IPS-20b (cell line): ENCODE results near the gene IL13RA1.

Experiments
- H3K27ac ChIP-seq: one replicate; pipeline ENCODE4 v1.5.1; 2013; ENCODE audit warnings: low read length
- H3K27me3 ChIP-seq: 2 replicates; pipeline ENCODE4 v1.6.1; 2013; ENCODE audit warnings: mild to moderate bottlenecking, low read length, inconsistent platforms; ENCODE audit not compliant: insufficient read depth
- H3K36me3 ChIP-seq: 2 replicates; pipeline ENCODE4 v1.6.1; 2013; ENCODE audit warnings: low read depth, mild to moderate bottlenecking, inconsistent platforms, low read length, moderate library complexity; ENCODE audit not compliant: insufficient read depth
- H3K4me1 ChIP-seq: 2 replicates; pipeline ENCODE4 v1.6.1; 2013; ENCODE audit warnings: mild to moderate bottlenecking, control low read depth, inconsistent platforms, low read length, moderate library complexity; ENCODE audit not compliant: insufficient read depth
- H3K4me3 ChIP-seq: 2 replicates; pipeline ENCODE4 v1.5.1; 2013; ENCODE audit warnings: mild to moderate bottlenecking, low read length, inconsistent platforms
- H3K9ac ChIP-seq: 2 replicates; pipeline ENCODE4 v1.6.1; 2013; ENCODE audit warnings: low read depth, mild to moderate bottlenecking, inconsistent platforms, low read length, moderate library complexity
- H3K9me3 ChIP-seq: 2 replicates; pipeline ENCODE4 v1.6.1; 2013; ENCODE audit warnings: mild to moderate bottlenecking, low read depth, low read length, inconsistent platforms; ENCODE audit not compliant: insufficient read depth

Gene IL13RA1

GRCh38 chrX:118726887-118727685, at the start of gene IL13RA1:
Gene IL13RA1, plus strand, starts transcription at chrX:118727606. Its CDS starts 33 bp downstream, at chrX:118727639.
- H3K4me1 ChIP-seq = no peaks in the 10 kb centered on the region
- H3K4me3 ChIP-seq = peak within 1 kb of the TSS; percentile 59; the same call in 1 of the 2 replicates
- no peaks in the 10 kb centered on the region for H3K9me3 ChIP-seq
- H3K27me3 ChIP-seq = peaks cover 33% of the 10 kb centered on the region
- H3K36me3 ChIP-seq = no peaks in the 10 kb centered on the region
- peak within 1 kb of the TSS; percentile 37; the same call in 1 of the 2 replicates for H3K9ac ChIP-seq
- no peak within 1 kb of the TSS for H3K27ac ChIP-seq

GRCh38 chrX:118679290-118679689, 48.1 kb upstream of the IL13RA1 start:
- H3K9ac ChIP-seq = no peak overlapping the region
- H3K27ac ChIP-seq = no peak overlapping the region
- H3K27me3 ChIP-seq = no peaks in the 10 kb centered on the region
- H3K4me1 ChIP-seq = no peaks in the 10 kb centered on the region
- no peaks in the 10 kb centered on the region for H3K36me3 ChIP-seq
- H3K9me3 ChIP-seq = no peaks in the 10 kb centered on the region
- H3K4me3 ChIP-seq = no peak overlapping the region

- Histone ChIP-seq H3K4me1 (no peaks in the 10 kb centered on the region), H3K9ac (no peak overlapping the region), H3K9me3 (no peaks in the 10 kb centered on the region), H3K27me3 (no peaks in the 10 kb centered on the region), H3K4me3 (no peak overlapping the region), H3K36me3 (no peaks in the 10 kb centered on the region), H3K27ac (no peak overlapping the region)
Measured at GRCh38 chrX:118682258-118683014, 45.0 kb upstream of the IL13RA1 start.

GRCh38 chrX:118685393-118685792, 42.0 kb upstream of the IL13RA1 start:
- H3K36me3 ChIP-seq = no peaks in the 10 kb centered on the region
- H3K4me3 ChIP-seq = no peak overlapping the region
- H3K9ac ChIP-seq = no peak overlapping the region
- no peaks in the 10 kb centered on the region for H3K4me1 ChIP-seq
- no peak overlapping the region for H3K27ac ChIP-seq
- H3K9me3 ChIP-seq = no peaks in the 10 kb centered on the region
- no peaks in the 10 kb centered on the region for H3K27me3 ChIP-seq

GRCh38 chrX:118688935-118689334, 38.5 kb upstream of the IL13RA1 start:
- Histone ChIP-seq H3K4me3 (no peak overlapping the region), H3K27me3 (no peaks in the 10 kb centered on the region), H3K9me3 (no peaks in the 10 kb centered on the region), H3K9ac (no peak overlapping the region), H3K4me1 (no peaks in the 10 kb centered on the region), H3K27ac (no peak overlapping the region), H3K36me3 (no peaks in the 10 kb centered on the region)

GRCh38 chrX:118693843-118694242, 33.6 kb upstream of the IL13RA1 start:
- no peaks in the 10 kb centered on the region for H3K9me3 ChIP-seq
- H3K4me1 ChIP-seq = no peaks in the 10 kb centered on the region
- no peak overlapping the region for H3K4me3 ChIP-seq
- no peak overlapping the region for H3K27ac ChIP-seq
- no peaks in the 10 kb centered on the region for H3K27me3 ChIP-seq
- H3K36me3 ChIP-seq = no peaks in the 10 kb centered on the region
- no peak overlapping the region for H3K9ac ChIP-seq

GRCh38 chrX:118694638-118695037, 32.8 kb upstream of the IL13RA1 start:
- H3K9me3 ChIP-seq = no peaks in the 10 kb centered on the region
- no peak overlapping the region for H3K4me3 ChIP-seq
- H3K4me1 ChIP-seq = no peaks in the 10 kb centered on the region
- H3K27me3 ChIP-seq = no peaks in the 10 kb centered on the region
- no peak overlapping the region for H3K9ac ChIP-seq
- H3K36me3 ChIP-seq = no peaks in the 10 kb centered on the region
- no peak overlapping the region for H3K27ac ChIP-seq

- H3K9ac ChIP-seq = no peak overlapping the region
- no peaks in the 10 kb centered on the region for H3K4me1 ChIP-seq
- H3K27ac ChIP-seq = no peak overlapping the region
- H3K4me3 ChIP-seq = no peak overlapping the region
- no peaks in the 10 kb centered on the region for H3K36me3 ChIP-seq
- no peaks in the 10 kb centered on the region for H3K27me3 ChIP-seq
- H3K9me3 ChIP-seq = no peaks in the 10 kb centered on the region
Measured at GRCh38 chrX:118698516-118699170, 28.8 kb upstream of the IL13RA1 start.

- no peaks in the 10 kb centered on the region for H3K9me3 ChIP-seq
- no peaks in the 10 kb centered on the region for H3K27me3 ChIP-seq
- no peaks in the 10 kb centered on the region for H3K36me3 ChIP-seq
- no peak overlapping the region for H3K4me3 ChIP-seq
- H3K4me1 ChIP-seq = no peaks in the 10 kb centered on the region
- H3K27ac ChIP-seq = no peak overlapping the region
- no peak overlapping the region for H3K9ac ChIP-seq
Measured at GRCh38 chrX:118702741-118703140, 24.7 kb upstream of the IL13RA1 start.

- Histone ChIP-seq H3K27ac (no peak overlapping the region), H3K36me3 (no peaks in the 10 kb centered on the region), H3K4me1 (no peaks in the 10 kb centered on the region), H3K9me3 (no peaks in the 10 kb centered on the region), H3K4me3 (no peak overlapping the region), H3K9ac (no peak overlapping the region), H3K27me3 (no peaks in the 10 kb centered on the region)
Measured at GRCh38 chrX:118706681-118707080, 20.7 kb upstream of the IL13RA1 start.

GRCh38 chrX:118714521-118714920, 12.9 kb upstream of the IL13RA1 start:
- H3K4me1 ChIP-seq = no peaks in the 10 kb centered on the region
- H3K27ac ChIP-seq = no peak overlapping the region
- H3K9me3 ChIP-seq = no peaks in the 10 kb centered on the region
- H3K27me3 ChIP-seq = no peaks in the 10 kb centered on the region
- no peak overlapping the region for H3K9ac ChIP-seq
- H3K4me3 ChIP-seq = no peak overlapping the region
- H3K36me3 ChIP-seq = no peaks in the 10 kb centered on the region
